ENCODE measurements around the gene MYO10.

The MYO10 gene

GRCh38 chr5:16921211-16921610 lies 14.9 kb downstream of the MYO10 start:
- no peak for DNase-seq
- in situ Hi-C loops (cut with MboI; ENCODE audit: low pct_unique_long_range_greater_than_20kb, low sequenced_read_pairs), result no loop called here

DNA sequence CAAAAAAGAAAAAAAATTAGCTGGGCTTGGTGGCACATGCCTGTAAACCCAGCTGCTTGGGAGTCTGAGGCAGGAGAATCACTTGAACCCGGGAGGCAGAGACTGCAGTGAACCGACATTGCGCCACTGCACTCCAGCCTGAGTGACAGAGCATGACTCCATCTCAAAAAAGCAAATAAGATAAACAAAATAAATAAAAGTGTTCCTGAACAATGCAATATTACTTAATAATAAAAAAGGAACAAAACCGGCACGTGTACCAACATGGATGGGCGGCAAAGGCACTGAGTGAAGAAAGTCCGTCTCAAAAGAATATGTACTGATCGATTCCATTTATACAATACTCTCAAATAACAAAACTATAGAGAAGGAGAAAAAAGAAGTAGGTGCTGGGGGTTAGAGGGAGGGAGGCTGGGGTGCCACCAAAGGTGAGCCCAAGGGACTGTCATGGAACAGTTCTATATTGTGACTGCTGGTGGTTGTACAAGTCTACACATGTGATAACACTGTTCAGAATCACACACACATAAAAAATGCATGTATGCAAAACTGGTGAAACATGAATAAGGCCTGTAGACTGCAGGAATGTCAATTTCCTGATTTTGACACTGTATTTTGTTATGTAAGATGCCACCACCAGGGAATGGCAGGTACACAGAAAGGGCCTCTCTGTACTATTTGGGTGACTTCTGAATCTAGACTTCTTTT lies 15.8 kb downstream of the MYO10 start:
- in situ Hi-C loops (cut with MboI; ENCODE audit: low pct_unique_long_range_greater_than_20kb, low sequenced_read_pairs), result no loop called here
- DNase-seq, result no peak

DNA sequence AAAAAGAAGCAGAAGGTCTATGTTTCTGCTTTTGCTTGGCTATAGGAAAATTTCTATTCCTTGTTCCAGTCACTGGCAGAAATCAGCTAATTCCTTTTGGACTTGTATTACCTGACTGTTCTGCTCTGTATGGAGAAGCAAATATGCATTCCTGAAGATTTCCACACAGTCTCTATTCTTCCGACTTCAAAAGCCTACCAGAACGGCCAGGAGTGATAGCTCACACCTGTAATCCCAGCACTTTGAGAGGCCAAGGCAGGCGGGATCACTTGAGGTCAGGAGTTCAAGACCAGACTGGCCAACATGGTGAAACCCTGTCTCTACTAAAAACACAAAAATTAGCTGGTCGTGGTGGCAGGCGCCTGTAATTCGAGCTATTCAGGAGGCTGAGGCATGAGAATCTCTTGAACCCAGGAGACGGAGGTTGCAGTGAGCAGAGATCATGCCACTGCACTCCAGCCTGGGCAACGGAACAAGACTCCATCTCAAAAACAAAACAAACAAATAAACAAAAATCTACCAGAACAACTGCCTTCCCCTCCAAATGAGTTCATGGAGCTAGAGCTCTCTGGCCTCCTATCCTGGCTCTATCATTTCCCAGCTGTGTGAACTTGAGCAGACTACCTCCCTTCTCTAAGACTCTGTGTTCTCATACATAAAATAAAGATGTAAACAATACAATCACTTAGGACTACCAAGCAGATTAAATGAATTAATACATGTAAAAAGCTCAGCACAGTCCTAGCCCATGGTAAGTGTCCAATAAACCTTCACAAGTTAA lies 17.0 kb downstream of the MYO10 start:
- in situ Hi-C loops (cut with MboI; ENCODE audit: low pct_unique_long_range_greater_than_20kb, low sequenced_read_pairs), result no loop called here
- no peak for DNase-seq

DNA sequence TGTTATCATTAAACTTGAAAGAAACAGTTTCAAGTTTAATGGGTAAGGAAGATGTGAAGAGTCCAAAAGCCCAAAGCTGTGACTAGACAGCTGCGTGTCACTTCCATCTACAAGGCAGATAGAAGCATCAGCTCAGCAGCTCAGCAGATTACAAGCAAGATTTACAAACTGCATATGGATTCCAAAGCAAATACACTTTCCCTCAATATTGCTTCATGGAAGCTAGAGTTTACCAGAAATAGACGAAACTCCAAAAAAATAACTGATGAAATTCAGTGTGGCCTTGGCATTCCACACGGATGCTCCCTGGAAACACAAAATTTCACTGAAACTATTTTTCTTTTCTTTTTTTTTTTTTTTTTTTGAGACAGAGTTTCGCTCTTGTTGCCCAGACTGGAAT lies 17.9 kb downstream of the MYO10 start:
- DNase-seq, result no peak
- in situ Hi-C loops (cut with MboI; ENCODE audit: low pct_unique_long_range_greater_than_20kb, low sequenced_read_pairs), result no loop called here

GRCh38 chr5:16916262-16916878 lies 19.7 kb downstream of the MYO10 start:
- no peak for DNase-seq
- in situ Hi-C loops (cut with MboI; ENCODE audit: low pct_unique_long_range_greater_than_20kb, low sequenced_read_pairs), result no loop called here

DNA sequence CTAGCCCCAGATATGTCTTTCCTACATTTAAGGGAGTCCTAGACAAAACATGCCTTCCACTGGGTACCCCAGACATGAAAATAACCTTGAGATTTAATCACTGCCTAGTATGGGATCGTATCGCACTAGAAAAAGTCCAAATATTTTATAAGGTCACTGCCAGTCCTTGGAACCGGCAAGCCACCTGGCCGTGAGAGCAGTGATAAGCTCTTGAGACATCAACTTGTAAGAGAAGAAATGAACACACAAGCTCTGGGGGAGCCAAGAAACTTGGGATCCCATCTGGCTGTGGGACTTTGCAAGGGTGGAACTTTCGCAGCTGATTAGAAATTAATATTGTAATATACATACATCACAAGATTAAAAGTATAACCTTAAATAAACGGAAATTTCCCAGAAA lies 21.5 kb downstream of the MYO10 start:
- no peak for DNase-seq
- in situ Hi-C loops (cut with MboI; ENCODE audit: low pct_unique_long_range_greater_than_20kb, low sequenced_read_pairs), result no loop called here

DNA sequence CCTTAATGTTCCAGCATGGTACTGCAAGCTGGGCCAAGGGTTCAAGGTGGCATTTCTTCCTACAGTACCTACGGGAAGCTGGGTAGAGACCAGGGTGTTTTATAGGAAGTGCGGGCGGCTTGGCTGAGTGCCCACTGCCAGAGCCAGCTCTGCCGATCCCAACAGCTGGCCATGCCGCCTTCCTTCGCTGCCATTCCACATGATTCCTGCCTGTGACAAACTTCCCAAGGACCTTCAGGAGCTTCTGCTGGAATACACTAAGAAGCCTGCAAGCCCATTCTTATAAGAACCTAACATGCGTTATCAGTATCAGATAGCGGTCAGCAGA lies 22.0 kb downstream of the MYO10 start:
- in situ Hi-C loops (cut with MboI; ENCODE audit: low pct_unique_long_range_greater_than_20kb, low sequenced_read_pairs), result no loop called here
- DNase-seq, result no peak

DNA sequence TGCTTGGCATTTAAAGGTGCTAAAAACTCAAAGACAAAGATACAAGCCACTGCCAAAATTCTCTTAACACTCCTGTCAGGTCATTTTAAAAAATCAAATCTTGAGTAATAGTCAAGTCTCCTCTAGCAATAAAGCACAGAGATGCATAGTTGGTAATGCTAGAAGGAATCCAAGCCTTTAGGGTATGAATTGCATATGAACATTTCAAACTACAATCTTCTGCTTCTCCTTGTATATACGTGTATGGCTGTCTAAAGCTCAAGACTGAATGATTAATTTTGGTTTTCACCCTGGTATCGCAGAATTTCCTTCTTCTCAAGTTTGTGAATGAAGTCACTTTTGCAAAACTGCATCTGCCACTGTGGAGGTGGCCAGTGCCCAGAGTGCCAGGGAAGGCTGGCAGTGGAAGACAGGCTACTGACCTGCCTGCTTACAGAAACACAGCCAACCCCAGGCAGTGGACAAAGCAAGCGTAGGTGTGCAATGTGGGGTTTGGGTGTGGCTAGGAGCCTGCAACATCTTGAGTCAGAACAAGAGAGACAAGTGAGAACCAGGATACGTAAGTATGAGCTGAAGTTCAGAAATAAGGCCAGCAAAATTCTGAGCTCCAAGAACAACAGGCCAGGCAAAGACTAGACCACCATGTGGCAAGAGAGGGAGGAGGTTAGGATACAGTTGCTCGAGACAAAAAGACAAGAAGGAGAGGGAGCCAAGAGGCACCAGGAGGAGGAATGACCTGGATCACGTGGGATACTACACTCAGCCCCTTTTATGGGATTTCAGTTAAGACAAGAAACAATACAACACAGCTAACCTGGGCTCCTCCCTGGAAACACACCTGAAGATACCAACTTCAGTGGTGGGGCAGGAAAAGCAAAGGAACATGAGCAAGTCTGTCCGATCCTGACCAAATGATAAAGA lies 22.6 kb downstream of the MYO10 start:
- no peak for DNase-seq
- in situ Hi-C loops (cut with MboI; ENCODE audit: low pct_unique_long_range_greater_than_20kb, low sequenced_read_pairs), result no loop called here

GRCh38 chr5:16912080-16912479 lies 24.0 kb downstream of the MYO10 start:
- no peak for DNase-seq
- in situ Hi-C loops (cut with MboI; ENCODE audit: low pct_unique_long_range_greater_than_20kb, low sequenced_read_pairs), result no loop called here

DNA sequence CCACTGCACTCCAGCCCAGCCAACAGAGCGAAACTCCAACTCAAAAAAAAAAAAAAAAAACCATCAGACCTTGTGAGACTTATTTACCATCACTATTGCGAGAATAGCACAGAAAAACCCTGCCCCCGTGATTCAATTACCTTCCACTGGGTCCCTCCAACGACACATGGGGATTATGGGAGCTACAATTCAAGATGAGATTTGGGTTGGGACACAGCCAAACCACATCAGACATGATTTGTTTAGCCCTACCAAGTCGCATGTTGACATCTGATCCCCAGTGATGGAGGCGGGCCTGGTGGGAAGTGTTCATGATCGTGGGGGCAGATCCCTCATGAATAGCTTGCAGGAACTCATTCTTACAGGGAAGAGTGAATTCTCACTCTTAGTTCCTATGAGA lies 26.6 kb downstream of the MYO10 start:
- no peak for DNase-seq
- in situ Hi-C loops (cut with MboI; ENCODE audit: low pct_unique_long_range_greater_than_20kb, low sequenced_read_pairs), result no loop called here

DNA sequence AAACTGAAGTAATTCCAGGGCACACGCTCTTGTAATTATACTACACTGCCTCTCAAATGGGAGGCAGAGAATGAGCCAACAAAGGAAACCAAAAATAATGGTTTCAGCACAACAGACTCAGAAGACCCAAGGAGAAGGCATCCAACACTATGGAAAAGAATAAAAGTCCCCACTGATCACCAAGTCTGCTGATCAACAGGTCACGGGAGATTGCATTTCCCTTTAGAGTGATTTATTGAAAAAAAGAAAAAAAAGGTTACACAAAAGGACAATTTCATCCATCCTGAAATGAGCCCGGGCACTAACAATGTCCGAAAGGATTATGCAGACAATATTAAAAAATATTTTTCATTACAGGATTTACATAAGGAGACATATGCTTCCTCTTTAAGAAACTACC lies 28.8 kb downstream of the MYO10 start:
- no peak for DNase-seq
- in situ Hi-C loops (cut with MboI; ENCODE audit: low pct_unique_long_range_greater_than_20kb, low sequenced_read_pairs), result no loop called here

- in situ Hi-C loops (cut with MboI; ENCODE audit: low pct_unique_long_range_greater_than_20kb, low sequenced_read_pairs), result no loop called here
- no peak for DNase-seq
Measured at GRCh38 chr5:16906255-16906654, 29.8 kb downstream of the MYO10 start.

- in situ Hi-C loops (cut with MboI; ENCODE audit: low pct_unique_long_range_greater_than_20kb, low sequenced_read_pairs), result no loop called here
- no peak for DNase-seq
Measured at GRCh38 chr5:16903480-16904300, 32.4 kb downstream of the MYO10 start.

DNA sequence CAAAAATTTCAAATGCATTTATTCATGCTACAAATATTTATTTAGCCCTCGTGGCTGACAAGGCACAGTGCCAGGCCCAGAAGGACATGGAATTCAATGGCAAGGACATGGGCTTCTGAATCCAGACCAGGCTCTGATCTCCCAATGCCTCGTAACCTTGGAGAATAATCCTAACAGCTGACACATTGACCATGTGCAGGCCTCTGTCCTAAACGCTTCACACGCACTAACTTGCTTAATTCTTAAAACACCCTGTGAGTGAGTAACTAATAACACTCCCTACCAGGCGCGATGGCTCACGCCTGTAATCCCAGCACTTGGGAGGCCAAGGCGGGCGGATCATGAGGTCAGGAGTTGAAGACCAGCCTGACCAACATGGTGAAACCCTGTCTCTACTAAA lies 33.2 kb downstream of the MYO10 start:
- DNase-seq, result no peak
- in situ Hi-C loops (cut with MboI; ENCODE audit: low pct_unique_long_range_greater_than_20kb, low sequenced_read_pairs), result no loop called here

DNA sequence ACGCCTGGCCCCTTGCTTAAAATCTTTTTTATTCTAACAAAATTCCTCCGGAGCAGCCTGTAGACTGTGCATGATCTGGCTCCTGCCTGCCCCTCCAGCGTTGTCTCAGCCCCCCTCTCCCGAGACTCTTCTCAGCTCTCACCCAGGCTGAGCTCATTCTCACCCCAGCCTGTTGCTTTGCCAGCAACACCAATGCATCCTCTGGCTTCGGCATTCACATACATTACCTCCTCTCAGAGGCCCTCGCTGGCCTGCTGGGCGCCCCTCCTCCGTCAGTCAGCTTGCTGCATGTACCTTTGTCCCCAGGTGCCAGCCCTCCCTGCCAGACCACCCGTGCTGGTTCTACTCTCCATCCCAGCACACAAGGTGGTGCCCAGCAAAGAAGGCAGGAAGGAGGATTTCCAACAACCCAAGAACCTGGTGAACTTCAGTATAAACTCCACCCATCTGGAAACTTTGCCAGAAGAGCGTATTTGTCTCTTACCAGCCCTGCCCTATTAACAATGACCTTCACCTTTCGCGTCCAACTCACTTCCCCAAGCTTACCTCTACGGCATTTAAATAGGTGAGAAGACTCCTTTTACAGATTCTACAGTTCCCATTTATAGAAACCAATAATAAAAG lies 35.0 kb downstream of the MYO10 start:
- DNase-seq, result no peak
- in situ Hi-C loops (cut with MboI; ENCODE audit: low pct_unique_long_range_greater_than_20kb, low sequenced_read_pairs), result no loop called here

- in situ Hi-C loops (cut with MboI; ENCODE audit: low pct_unique_long_range_greater_than_20kb, low sequenced_read_pairs), result no loop called here
- no peak for DNase-seq
Measured at GRCh38 chr5:16899171-16899570, 36.9 kb downstream of the MYO10 start.

DNA sequence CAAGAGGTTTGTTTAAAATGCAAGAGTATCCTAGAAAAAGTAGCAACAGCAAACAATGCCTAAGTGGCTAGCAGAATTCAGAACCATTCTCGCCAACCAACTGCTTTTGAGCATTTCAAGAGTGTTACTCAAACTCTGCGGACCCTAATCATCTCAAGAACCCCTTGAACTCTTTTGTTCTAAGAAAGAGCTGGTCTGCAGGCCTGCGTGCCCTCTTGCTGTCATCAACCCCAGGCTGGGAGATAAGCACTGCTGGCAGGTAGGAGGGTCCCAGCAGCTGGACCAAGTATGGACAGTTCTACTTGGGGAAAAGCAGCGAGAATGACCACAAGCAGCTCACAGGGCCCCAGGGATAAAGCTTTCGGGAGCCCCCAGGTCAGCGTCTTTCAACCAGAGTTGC lies 38.3 kb downstream of the MYO10 start:
- in situ Hi-C loops (cut with MboI; ENCODE audit: low pct_unique_long_range_greater_than_20kb, low sequenced_read_pairs), result no loop called here
- no peak for DNase-seq

DNA sequence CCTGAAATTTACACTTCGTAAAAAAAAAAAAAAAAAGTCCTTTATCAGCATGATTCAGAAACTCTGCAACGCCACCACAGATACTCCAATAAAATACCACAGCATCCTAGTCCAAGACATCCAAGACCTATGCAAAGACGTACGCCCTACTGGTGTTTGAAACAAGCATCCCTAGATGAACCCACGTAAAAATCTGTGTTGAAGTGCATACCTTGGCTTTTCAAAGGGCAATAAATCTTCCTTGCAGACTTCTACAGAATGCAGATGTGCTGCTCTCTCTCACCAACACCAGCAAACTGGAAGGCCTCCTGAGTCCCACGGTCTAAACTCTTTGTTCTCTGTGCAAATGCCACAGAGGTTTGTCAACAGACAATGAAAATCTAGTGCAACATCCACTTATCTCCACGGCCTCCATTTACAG lies 38.8 kb downstream of the MYO10 start:
- no peak for DNase-seq
- in situ Hi-C loops (cut with MboI; ENCODE audit: low pct_unique_long_range_greater_than_20kb, low sequenced_read_pairs), result no loop called here
